Testis (tissue), 2 donors: ENCODE results near the gene PDE4B.

ENCODE experiments used
- CTCF ChIP-seq, 3 experiments: fragments of 450-650 bp in 2 of 3; fragments of 200-600 bp in 1 of 3; sonication (generic) in 1 of 3; IDR thresholded peaks; one replicate each; pipeline ENCODE4 v1.5.1; 2016 to 2019; ENCODE audit warnings: antibody characterized with exemption in 3 of 3, mild to moderate bottlenecking in 2 of 3, moderate library complexity in 1 of 3
- POLR2A ChIP-seq: fragments of 450-650 bp; IDR thresholded peaks from one replicate; pipeline ENCODE4 v1.6.1; 2017; ENCODE audit warnings: antibody characterized with exemption, mild to moderate bottlenecking, moderate library complexity

GRCh38 chr1:66422804-66423203 lies 630.1 kb downstream of the PDE4B start:
- no peak for TF ChIP-seq POLR2A
- no peak for TF ChIP-seq CTCF (IDR thresholded peaks at IDR 0.05)
